Measurements from ENCODE around the gene TMEM30B. TPM values are rescaled to one million over a fixed set of nuclear protein-coding genes. Genes with fewer than 3 reads are reported as not detected.

TMEM30B gene
- total and polyA plus RNA-seq, 10 of the 15 experiments (the other 5 are each of a cell fraction or from before 2014, with no cell fraction given): 0.10 TPM; not detected in 9

DNA sequence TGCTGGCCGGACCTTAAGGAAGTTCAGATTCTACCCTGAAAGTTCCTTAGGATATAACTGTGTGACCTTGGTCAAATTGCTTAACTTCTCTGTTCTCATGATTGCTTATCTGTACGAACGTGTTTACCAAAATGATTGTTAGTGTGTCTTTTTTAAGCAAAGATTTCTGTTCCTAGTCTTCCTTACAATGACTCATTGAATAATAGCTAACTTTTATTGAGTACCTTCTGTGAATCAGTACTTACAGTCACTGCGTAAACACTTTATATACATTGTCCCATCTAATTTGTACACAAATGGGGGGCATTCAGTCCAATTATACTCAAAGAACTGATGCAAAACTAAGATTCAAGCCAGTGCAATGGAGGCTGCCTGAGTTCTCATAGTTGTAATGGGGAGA lies 4.2 kb upstream of the TMEM30B start:
- BruUV-seq (replicated peaks): no TSS peak
- ChIA-PET RAD21 (ENCODE audit: unreplicated experiment) (interaction anchor here (0.7 to 1.0 kb wide), 4 partner anchors 14 to 942 kb away, joined by 3 to 8 read pairs (median 3); no protein-coding TSS in a partner anchor), POLR2A (interaction anchor here (1.0 kb wide), 1 partner anchor 11 kb away, joined by 3 read pairs; no protein-coding TSS in a partner anchor), SMC1A (ENCODE audit: uncharacterized antibody, unreplicated experiment) (interaction anchor here (0.6 to 3.2 kb wide), 16 partner anchors 8 to 841 kb away, joined by 3 to 13 read pairs (median 4); no protein-coding TSS in a partner anchor), CTCF (interaction anchor here (0.8 to 5.9 kb wide), 15 partner anchors 8 to 953 kb away, joined by 3 to 83 read pairs (median 3); no protein-coding TSS in a partner anchor)
- H3K4me3 ChIP-seq: no peak overlapping the region
- H3K9ac ChIP-seq (ENCODE audit: control insufficient read depth, insufficient read depth, low read length): no peak overlapping the region
- ATAC-seq (no peak), FAIRE-seq (no peak), DNase-seq (ENCODE audit: low read depth, low spot score) (no peak)
- H3K79me2 ChIP-seq (ENCODE audit: control insufficient read depth, insufficient read depth, low read length): no peaks in the 10 kb centered on the region
- WGBS (ENCODE audit: insufficient coverage, insufficient replicate concordance, low lambda C conversion rate, missing lambda C conversion rate): 34% methylated on average over 4 of the region's 4 CpGs
- intact Hi-C loops (cut with micrococcal nuclease; ENCODE audit: unreplicated experiment) (loop anchor here (10.0 kb wide), 1 partner anchor 839 kb away; no protein-coding TSS in a partner anchor), in situ Hi-C loops (cut with MboI) (no loop called here)
- no peaks in the 10 kb centered on the region for H4K20me1 ChIP-seq (ENCODE audit: control insufficient read depth, insufficient read depth)
- no peak overlapping the region for H3K4me2 ChIP-seq (ENCODE audit: control insufficient read depth, insufficient read depth)
- H3K9me3 ChIP-seq (replicated peaks; ENCODE audit: control insufficient read depth, insufficient read depth, low read length): no peaks in the 10 kb centered on the region; the same call in 2 of the 3 replicates
- TF ChIP-seq MXI1 (IDR thresholded peaks at IDR 0.05; ENCODE audit: low read depth, low read length) (no peak), BACH1 (IDR thresholded peaks at IDR 0.05; ENCODE audit: borderline replicate concordance) (no peak), JUND (IDR thresholded peaks at IDR 0.05; ENCODE audit: low read depth, low read length) (no peak), MYB (IDR thresholded peaks at IDR 0.05; ENCODE audit: borderline replicate concordance, low read depth, low read length) (no peak), TCF3 (IDR thresholded peaks at IDR 0.05; ENCODE audit: borderline replicate concordance, insufficient read depth, low read depth, low read length) (no peak), SMAD5 (IDR thresholded peaks at IDR 0.05; ENCODE audit: low read depth) (no peak), RELB (IDR thresholded peaks at IDR 0.05; ENCODE audit: low read depth) (no peak), USF1 (IDR thresholded peaks at IDR 0.05; ENCODE audit: borderline replicate concordance, extremely low read length, insufficient read depth, low read depth, low read length) (no peak), TCF12 (IDR thresholded peaks at IDR 0.05; ENCODE audit: low read depth, low read length) (no peak), HCFC1 (IDR thresholded peaks at IDR 0.05; ENCODE audit: low read length) (no peak), KLF5 (IDR thresholded peaks at IDR 0.05; ENCODE audit: partially characterized antibody) (no peak), RAD21 (IDR thresholded peaks at IDR 0.05; ENCODE audit: insufficient read depth, low read depth, low read length) (no peak), WRNIP1 (IDR thresholded peaks at IDR 0.05; ENCODE audit: borderline replicate concordance, low read depth, low read length) (no peak), RCOR1 (conservative IDR thresholded peaks at IDR 0.05; ENCODE audit: low read depth, low read length) (no peak)
- TF ChIP-seq, protein P1, sequence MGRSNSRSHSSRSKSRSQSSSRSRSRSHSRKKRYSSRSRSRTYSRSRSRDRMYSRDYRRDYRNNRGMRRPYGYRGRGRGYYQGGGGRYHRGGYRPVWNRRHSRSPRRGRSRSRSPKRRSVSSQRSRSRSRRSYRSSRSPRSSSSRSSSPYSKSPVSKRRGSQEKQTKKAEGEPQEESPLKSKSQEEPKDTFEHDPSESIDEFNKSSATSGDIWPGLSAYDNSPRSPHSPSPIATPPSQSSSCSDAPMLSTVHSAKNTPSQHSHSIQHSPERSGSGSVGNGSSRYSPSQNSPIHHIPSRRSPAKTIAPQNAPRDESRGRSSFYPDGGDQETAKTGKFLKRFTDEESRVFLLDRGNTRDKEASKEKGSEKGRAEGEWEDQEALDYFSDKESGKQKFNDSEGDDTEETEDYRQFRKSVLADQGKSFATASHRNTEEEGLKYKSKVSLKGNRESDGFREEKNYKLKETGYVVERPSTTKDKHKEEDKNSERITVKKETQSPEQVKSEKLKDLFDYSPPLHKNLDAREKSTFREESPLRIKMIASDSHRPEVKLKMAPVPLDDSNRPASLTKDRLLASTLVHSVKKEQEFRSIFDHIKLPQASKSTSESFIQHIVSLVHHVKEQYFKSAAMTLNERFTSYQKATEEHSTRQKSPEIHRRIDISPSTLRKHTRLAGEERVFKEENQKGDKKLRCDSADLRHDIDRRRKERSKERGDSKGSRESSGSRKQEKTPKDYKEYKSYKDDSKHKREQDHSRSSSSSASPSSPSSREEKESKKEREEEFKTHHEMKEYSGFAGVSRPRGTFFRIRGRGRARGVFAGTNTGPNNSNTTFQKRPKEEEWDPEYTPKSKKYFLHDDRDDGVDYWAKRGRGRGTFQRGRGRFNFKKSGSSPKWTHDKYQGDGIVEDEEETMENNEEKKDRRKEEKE (IDR thresholded peaks at IDR 0.05): no peak
- no peaks in the 10 kb centered on the region for H3K4me1 ChIP-seq (ENCODE audit: control insufficient read depth, insufficient read depth, low read length)
- no peak overlapping the region for H2AFZ ChIP-seq (ENCODE audit: control insufficient read depth, low read depth, low read length)
- no peak overlapping the region for H3K27ac ChIP-seq (ENCODE audit: control insufficient read depth, insufficient read depth)
- H3K27me3 ChIP-seq (replicated peaks in 1 of 2; ENCODE audit: control insufficient read depth in 2 of 2, insufficient read depth in 2 of 2, low read length in 1 of 2): peaks cover 2 to 9% of the 10 kb centered on the region in 2 experiments
- no peaks in the 10 kb centered on the region for H3K36me3 ChIP-seq (ENCODE audit: control insufficient read depth in 2 of 2, insufficient read depth in 2 of 2, low read length in 1 of 2)
